Measurements from ENCODE around the gene TCEAL2. TPM values are rescaled to one million over a fixed set of nuclear protein-coding genes. Genes with fewer than 3 reads are reported as not detected.
"Not testable (repeated sequence)": the region's sequence is repeated elsewhere in the genome, so short reads cannot be mapped to it uniquely, and the experiment has no call there.

Gene TCEAL2
- not detected for total RNA-seq

DNA sequence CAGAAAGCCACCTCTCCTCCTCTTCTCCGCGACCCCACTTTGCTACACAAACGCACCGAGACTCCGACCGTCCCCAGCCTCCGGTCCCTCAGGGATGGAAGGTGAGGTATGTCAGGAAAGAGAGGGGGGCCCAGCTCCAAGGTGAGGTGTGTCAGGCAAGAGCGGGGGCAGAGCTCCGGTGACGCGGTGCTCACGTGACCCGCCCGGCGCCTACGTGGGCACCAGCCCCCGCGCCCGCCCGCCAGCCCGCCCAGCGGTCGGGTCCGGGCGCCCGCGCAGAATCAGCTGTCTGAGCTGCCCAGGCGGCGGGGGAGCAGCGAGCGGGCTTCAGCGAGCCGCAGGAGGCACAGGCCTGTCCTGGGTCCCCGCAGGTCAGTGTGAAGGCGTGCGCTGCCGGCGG lies at the start of gene TCEAL2:
TCEAL2 (plus strand) TSS at position 244 of the 400 bp plus-strand sequence. CDS start 1,152 bp downstream, outside the sequence.
- CTCF ChIA-PET, result not testable (repeated sequence)
- POLR2A ChIA-PET, result interaction anchor here (0.5 kb wide), 1 partner anchor 647 kb away, joined by 3 read pairs; no protein-coding TSS in a partner anchor

- CTCF ChIA-PET, result no interaction called here
These were observed 48.1 kb upstream of the TCEAL2 start for GRCh38 chrX:102077426-102077825.

GRCh38 chrX:102085706-102086105 lies 39.8 kb upstream of the TCEAL2 start:
- ChIA-PET POLR2A (no interaction called here), CTCF (no interaction called here)

More at GRCh38 chrX:102077426-102077825, 48.1 kb upstream of the TCEAL2 start:
- POLR2A ChIA-PET, result no interaction called here

- CTCF ChIA-PET, result no interaction called here
- POLR2A ChIA-PET, result no interaction called here
These were observed 12.1 kb upstream of the TCEAL2 start for GRCh38 chrX:102113367-102113766.

GRCh38 chrX:102115748-102116147 lies 9.7 kb upstream of the TCEAL2 start:
- POLR2A ChIA-PET, result no interaction called here
- CTCF ChIA-PET, result no interaction called here

- CTCF ChIA-PET, result not testable (repeated sequence)
- POLR2A ChIA-PET, result interaction anchor here (0.5 kb wide), 1 partner anchor 647 kb away, joined by 3 read pairs; no protein-coding TSS in a partner anchor
These were observed 465 bp upstream of the TCEAL2 start for GRCh38 chrX:102125014-102125413.

GRCh38 chrX:102126080-102126818 lies 770 bp downstream of the TCEAL2 start:
- CTCF ChIA-PET, POLR2A ChIA-PET: not testable (repeated sequence)

GRCh38 chrX:102126863-102127262 lies 1.4 kb downstream of the TCEAL2 start:
- POLR2A ChIA-PET, result no interaction called here
- CTCF ChIA-PET, result no interaction called here

GRCh38 chrX:102129473-102129872 lies 4.0 kb downstream of the TCEAL2 start:
- POLR2A ChIA-PET, result no interaction called here
- CTCF ChIA-PET, result no interaction called here

DNA sequence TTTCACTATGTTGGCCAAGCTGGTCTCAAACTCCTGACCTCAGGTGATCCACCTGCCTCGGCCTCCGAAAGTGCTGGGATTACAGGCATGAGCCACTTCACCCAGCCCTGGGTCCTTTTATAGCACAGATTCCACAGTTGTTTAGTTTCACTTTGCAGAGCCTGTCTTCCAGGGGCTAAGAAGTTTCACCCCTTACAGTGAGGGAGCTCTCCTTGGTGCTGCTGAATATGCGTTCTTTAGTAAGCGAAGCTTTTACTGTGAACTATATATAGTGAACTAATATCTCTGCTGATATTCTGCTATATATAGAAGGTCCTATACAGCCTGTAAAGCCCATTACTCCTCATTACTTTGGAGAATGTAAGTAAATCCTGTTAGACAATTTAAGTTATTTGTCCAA lies 12.6 kb downstream of the TCEAL2 start:
- ChIA-PET POLR2A (no interaction called here), CTCF (no interaction called here)

DNA sequence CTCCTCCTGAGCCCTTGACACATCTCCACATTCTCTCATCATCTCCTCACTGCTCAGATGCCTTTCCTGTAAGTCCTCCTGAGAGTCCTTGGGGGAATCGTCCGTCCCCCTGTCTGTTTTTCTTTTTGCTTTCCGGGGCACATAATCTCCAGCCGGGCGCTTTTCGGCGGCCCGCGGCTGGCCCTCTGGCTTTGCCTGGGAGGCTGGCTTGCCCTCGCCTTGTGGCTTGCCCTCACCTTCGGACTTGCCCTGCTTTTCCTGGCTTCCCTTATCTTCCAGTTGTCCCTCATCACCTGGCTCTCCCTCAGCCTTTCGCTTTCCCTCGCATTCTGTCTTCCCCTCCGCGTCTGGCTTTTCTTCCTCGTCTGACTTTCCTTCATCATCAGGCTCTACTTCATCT lies 15.4 kb downstream of the TCEAL2 start:
- CTCF ChIA-PET, POLR2A ChIA-PET: not testable (repeated sequence)

GRCh38 chrX:102141631-102142030 lies 16.2 kb downstream of the TCEAL2 start:
- POLR2A ChIA-PET, CTCF ChIA-PET: not testable (repeated sequence)

DNA sequence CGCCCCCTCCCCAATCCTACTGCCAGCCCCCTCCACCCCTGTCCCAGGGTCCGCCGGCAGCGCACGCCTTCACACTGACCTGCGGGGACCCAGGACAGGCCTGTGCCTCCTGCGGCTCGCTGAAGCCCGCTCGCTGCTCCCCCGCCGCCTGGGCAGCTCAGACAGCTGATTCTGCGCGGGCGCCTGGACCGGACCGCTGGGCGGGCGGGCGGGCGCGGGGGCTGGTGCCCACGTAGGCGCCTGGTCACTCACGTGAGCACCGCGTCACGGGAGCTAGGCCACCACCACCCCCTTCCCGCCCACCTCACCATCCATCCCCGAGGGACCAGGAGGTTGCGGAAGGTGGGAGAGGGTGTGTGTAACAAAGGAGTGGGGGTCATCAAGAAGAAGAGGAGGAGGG lies 16.8 kb downstream of the TCEAL2 start, which contains the start of gene TCEAL6:
TCEAL6 (minus strand) TSS at position 208 of the 400 bp plus-strand sequence.
- POLR2A ChIA-PET, CTCF ChIA-PET: not testable (repeated sequence)

GRCh38 chrX:102154218-102154860 lies 28.9 kb downstream of the TCEAL2 start:
- POLR2A ChIA-PET, result no interaction called here
- CTCF ChIA-PET, result no interaction called here

DNA sequence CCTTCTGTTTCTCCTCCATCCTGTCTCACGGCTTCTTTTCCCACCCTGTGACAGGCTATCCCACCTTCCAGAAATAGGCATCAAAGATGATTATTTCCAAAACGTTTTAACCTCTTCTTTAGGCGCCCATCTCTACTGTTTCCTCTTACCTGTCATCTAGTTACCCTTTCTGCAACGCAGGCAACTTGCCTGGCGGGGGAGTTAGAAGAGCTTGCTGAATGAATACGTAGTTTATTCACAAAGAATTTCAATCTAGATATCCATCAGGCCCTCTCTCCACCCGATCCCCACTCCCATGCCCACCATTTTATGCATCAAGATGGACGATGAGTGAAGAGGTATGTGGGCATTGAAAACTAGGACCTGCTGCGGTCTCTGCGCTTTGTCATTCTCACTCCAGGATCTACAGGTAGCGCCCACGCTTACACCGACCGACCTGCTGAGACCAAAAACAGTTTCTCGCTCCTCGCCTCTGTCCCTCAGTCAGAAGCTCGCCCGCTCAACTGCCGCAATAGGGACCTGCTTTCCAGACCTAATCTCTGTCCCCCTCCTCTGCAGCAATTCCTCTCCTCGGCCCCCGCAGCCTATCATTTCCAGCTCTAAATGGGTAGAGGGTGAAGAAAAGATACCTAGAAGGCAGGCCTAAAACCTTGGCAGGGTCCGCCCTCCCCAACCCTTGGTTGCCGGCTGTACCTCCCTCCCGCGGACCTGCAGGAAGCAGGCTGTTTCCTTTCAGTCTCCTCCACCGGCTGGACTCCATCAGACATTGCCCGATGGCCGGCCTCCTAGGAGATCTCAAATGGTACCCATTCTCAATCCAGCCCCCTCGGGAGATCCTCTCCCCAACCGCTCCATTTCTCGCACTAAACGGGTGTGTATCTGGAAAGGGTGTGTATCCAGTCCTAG lies 29.7 kb downstream of the TCEAL2 start:
- POLR2A ChIA-PET, result interaction anchor here (1.0 kb wide), 1 partner anchor 223 kb away, joined by 3 read pairs; the partner anchor contains the start of gene ZMAT1
- CTCF ChIA-PET, result no interaction called here

GRCh38 chrX:102155806-102156179 lies 30.3 kb downstream of the TCEAL2 start, which contains the start of gene BEX5:
TSS of gene BEX5 (minus strand) at chrX:102155977. CDS start at chrX:102154265, 1,712 bp downstream.
- ChIA-PET CTCF (no interaction called here), POLR2A (interaction anchor here (1.0 kb wide), 1 partner anchor 224 kb away, joined by 3 read pairs; the partner anchor contains the start of gene ZMAT1)
